EL (cell line): ENCODE data around the gene ZNF774.
"Not testable (repeated sequence)": the region's sequence is repeated elsewhere in the genome, so short reads cannot be mapped to it uniquely, and the experiment has no call there.

Experiments used
- DNase-seq: peaks from one replicate; pipeline ENCODE4 v3.0.0-alpha.2; 2016

The ZNF774 gene

DNA sequence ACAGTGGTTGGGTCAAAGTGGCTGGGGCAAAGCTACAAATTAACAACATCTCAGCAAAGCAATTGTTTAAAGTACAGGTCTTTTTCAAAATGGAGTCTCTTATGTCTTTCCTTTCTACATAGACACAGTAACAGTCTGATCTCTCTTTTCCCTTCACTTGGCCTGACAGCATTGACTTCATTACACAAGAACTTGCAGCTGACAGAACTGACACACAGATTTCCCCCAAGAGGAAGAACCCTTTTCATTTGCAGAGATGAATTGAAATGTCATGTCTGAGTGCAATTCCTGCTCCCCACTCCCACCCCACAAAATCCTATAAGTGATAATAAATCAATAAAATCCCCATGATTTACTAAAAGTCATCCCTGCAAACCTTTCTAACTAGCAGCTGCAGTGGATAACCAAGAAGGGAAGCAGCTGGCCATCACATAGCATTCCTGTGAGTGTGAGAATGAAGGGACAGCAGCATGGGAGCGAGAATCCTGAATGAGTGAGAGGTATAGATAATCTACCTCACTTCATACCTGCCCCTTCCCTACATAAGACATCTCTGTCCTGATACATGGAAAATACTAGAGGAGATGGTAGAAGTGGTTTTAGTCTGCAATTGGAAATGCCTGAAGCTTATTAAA lies 4.5 kb upstream of the ZNF774 start:
- not testable (repeated sequence) for DNase-seq

DNA sequence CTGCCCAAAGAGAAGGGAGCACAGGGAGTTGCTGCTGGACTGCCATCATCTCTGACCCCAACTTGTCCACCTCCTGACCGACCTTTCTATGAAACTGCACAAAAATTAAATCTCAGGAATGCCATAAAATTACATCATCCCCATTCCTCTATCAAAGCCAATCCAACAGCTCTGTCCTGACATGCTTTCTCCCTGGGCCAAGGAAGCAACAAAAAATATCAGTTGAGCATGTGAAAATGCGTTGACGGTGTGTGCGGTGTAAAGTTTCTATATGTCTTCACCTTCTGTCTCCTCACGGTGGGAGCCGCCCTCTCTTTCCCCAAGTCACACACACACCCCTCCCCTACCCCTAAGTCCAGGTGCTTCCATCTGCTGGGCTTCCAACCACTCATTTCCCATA lies 3.6 kb upstream of the ZNF774 start:
- no peak for DNase-seq

DNA sequence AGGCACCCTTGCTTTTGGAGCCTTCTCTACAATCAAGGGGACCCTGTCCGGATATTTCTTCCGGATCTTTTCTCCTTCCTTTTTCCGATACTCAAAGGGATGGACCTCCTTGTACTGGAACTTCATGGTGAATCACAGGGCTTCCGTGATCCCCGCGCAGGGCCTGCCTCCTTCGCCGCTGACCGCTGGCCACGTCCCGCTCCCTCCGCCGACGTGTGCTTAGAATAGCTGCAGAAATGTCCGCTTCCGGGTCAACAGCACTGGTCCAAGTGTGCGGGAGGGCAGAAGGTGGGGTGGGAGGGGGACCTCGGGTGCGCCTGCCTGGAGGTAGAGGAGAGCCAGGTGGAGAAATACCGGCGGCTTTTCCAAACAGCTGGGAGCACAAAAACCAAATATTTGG lies 3.0 kb upstream of the ZNF774 start:
- no peak for DNase-seq

- DNase-seq, result no peak
Observed at GRCh38 chr15:90349821-90350220, 2.3 kb upstream of the ZNF774 start.

DNA sequence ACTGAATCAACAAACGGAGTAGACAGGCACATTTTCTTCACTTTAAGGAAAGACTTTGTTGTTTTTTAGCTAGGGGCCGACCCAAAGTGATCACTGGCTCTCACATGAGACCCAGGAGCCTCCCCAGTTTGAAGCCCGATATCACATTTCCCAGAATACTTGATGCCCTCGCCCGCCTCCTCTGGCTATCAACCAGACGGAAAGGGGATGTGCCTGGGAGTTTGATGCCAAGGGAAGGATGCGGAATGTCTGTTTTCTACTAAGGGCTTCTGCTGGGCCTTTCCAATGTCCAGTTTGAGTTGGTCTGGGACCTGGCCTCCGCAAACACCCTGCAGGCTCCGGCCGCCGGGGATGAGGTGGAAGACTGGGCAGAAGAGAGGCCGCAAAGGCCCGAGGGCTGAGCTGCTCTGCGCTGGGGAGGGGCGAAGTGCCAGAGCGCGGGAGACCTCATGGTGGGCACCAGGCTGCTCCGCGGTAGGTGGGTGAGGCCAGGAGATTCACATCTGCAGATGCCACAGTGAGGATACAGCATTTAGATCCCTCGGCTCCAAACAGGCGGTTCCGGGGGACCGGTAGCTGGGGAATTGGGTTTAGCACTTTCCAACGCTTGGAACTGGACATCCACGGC lies 491 bp upstream of the ZNF774 start:
- DNase-seq, result no peak

- no peak for DNase-seq
Observed at GRCh38 chr15:90354986-90355385, 2.9 kb downstream of the ZNF774 start.

DNA sequence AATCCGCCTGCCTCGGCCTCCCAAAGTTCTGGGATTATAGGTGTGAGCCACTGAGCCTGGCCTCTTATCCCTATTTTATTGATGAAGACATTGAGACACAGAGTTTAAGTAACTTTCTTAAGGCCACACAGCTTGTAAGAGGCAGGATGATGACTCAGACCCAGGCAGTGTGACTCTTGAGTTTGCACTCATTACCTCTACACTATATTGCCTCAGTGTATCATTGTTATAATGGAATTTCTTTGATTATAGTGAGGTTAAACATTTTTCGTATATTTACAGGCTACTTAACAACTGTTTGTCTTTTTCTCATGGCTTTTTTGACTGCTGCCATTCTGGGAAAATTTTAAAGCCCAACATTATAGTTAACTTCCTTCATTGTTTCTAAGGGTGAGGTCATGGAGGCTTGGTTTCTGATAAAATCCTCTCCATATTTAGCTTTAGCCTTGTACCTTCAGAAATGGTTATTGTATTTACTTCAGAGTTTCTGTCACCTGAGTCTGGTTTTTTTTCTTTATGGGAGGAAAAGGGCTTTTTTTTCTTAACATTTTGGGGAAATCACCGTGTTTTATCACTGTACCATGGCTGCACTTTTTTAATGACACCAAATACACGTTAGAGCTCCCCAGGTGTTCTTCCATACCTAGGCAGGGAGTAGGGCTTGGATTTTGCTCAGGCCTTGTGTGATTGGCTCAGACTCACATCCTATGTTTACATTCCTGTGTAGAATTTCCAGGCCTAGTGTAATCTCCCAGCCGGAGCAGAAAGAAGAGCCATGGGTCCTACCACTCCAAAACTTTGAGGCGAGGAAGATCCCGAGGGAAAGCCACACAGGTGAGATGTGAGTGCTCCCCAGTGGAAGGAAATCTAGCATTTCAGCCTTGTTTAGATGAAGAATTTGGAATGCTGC lies 6.3 kb downstream of the ZNF774 start:
- DNase-seq, result peak; percentile 45

DNA sequence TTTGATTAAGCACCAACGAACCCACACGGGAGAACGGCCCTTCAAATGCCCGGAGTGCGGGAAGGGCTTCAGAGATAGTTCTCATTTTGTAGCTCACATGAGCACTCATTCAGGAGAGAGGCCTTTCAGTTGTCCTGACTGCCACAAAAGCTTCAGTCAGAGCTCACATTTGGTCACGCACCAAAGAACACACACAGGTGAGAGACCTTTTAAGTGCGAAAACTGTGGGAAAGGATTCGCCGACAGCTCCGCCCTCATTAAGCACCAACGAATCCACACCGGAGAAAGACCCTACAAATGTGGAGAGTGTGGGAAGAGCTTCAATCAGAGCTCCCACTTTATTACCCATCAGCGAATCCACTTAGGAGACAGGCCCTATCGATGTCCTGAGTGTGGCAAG lies 8.7 kb downstream of the ZNF774 start:
- no peak for DNase-seq

DNA sequence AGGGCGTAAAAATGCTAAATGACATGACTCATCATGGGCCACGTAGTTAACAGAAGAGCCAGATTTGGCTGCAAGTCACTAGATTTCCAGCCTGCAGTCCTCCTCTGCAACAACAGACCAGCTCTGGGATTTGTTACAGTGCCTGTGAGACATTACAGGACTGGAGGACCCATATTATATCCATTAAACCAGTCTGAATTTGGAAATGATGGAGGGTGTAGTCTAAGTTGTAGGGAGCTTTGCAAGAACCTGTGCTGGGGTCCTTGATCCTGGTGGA lies 10.8 kb downstream of the ZNF774 start:
- peak; percentile 81 for DNase-seq

DNA sequence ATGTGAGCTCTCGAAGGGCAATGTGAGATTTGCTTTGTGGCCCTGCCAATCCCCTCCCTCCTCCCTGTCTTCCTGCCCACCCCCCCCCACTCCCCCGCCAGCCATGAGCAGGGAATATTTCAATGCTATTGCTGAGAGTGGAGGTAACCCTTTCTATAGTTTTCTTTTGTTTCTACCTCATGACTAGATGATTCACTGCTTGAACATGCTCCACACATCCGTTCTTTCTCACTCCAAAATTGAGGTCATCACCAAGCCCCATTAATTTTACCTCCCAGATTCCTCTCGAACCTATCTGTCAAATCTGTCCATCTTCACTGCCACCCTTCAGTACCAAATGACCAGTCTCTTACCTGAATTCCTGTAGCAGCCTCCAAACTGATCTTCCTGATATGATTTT lies 12.2 kb downstream of the ZNF774 start:
- peak; percentile 80 for DNase-seq

DNA sequence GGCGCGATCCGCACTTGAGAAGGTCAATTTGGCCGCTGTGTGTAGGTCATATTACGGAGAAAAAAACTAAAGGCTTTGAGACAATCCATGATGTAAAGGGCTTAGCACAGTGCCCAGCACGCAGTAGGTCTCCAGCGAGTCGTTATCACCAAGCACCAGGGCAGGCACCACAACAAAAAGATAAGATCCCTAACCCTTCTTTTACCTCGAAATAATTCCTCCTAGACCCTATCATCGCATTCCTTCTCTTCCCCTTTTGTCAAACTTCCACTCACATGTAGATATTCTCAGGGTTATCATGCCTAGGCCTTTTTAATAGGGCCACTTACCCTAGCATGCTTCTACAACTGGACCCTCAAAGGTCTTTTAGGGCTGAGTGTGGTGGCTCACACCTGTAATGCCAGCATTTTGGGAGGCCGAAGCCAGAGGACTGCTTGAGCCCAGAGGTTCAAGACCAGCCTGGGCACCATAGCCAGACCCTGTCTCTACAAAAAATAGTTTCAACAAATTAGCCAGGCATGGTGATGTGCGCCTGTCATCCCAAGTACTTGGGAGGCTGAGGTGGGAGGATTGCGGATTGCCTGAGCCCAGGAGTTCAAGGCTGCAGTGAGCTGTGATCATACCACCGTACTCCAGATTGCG lies 13.5 kb downstream of the ZNF774 start:
- DNase-seq, result no peak

- DNase-seq, result no peak
Observed at GRCh38 chr15:90367576-90367975, 15.5 kb downstream of the ZNF774 start.

DNA sequence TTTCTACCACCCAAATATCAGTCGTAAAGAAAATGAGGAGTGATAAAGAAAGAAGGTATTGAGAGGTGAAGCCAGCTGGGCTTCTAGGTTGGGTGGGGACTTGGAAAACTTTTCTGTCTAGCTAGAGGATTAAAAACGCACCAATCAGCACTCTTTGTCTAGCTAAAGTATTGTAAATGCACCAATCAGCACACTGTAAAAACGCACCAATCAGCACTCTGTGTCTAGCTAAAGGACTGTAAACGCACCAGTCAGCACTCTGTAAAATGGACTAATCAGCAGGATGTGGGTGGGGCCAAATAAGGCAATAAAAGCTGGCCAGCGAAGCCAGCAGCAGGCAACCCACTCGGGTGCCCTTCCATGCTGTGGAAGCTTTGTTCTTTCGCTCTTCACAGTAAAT lies 23.0 kb downstream of the ZNF774 start:
- no peak for DNase-seq

- DNase-seq, result no peak
Observed at GRCh38 chr15:90376789-90377188, 24.7 kb downstream of the ZNF774 start.

GRCh38 chr15:90379263-90379662 lies 27.2 kb downstream of the ZNF774 start:
- no peak for DNase-seq

DNA sequence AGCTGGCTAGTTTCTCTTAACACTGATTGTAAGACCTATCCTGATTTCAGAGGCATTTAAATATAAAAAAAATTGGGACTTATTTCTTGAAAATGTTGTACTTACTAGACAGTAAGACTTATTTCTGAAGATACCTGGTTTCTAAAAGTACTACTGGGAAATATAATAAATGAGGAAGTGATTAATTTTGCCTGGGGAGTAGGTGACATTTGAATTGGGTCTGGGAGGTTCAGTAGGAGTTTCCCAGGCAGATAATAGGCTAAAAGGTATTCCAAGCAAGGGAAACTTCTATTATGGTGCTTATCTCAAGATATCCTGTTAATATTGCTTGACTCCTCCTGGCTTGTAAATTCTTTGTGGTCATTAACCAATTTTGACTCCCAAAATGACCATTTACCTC lies 29.4 kb downstream of the ZNF774 start:
- DNase-seq, result no peak

DNA sequence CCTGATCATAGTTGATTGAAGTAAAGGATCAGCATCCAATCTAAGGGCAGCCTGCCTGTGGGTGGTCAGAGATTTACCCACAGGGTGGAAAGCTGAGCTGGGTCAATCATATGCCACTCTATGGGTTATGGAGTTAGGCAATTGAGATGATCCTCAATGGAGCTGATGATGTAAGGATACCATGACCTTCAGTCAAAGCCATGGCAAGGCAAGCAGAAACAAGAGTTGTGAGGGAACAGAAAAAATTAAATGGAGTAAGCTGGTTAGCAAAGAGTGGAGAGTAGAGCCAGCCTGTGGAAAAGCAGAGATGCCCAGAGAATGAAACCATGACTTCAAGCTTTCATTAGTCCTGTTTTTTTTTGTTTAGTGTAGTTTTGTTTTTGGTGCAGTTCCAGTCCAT lies 30.2 kb downstream of the ZNF774 start:
- DNase-seq, result no peak

- no peak for DNase-seq
Observed at GRCh38 chr15:90386221-90386620, 34.1 kb downstream of the ZNF774 start.

DNA sequence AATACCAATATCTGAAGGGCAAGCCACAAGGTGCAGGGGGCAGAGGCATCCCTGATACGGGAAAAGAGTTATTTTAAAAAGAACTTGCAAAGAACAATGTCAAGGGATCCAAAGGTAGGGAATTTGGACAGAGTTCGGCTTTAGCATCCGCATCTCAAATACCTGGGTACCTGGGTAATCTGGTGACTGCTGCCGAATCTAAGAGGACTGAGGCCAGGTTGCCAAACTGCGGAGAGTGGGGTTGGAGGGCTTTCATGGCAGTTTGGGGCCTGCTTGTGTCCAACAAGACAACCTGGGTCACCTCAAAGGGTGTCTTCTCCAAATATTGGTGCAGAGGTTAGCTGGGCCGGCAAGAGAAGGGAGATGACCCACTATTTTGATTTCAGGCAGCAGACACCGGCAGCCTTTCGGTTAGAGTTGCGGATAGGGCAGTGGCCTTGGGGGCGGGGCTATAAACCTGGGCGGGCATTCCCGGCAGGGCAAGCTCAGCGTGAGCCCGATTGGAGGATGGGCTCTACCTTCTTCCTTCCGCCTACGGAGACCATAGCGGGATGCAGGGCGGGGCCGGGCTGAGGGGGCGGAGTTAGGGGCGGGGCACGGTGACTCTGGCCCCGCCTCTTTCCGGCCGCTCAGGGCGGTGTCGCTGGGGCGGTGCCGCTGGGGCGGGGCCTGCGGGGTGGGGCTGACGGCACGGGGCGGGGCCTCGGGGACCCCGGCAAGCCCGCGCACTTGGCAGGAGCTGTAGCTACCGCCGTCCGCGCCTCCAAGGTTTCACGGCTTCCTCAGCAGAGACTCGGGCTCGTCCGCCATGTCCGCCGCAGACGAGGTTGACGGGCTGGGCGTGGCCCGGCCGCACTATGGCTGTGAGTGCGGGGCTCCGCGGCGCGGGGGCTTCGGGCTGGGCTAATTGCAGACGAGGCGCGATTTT lies 35.7 kb downstream of the ZNF774 start, which contains the start of gene IQGAP1:
IQGAP1 (plus strand) TSS at position 709 of the 928 bp plus-strand sequence; CDS start at position 809, 100 bp downstream.
- peak; percentile 97 for DNase-seq

DNA sequence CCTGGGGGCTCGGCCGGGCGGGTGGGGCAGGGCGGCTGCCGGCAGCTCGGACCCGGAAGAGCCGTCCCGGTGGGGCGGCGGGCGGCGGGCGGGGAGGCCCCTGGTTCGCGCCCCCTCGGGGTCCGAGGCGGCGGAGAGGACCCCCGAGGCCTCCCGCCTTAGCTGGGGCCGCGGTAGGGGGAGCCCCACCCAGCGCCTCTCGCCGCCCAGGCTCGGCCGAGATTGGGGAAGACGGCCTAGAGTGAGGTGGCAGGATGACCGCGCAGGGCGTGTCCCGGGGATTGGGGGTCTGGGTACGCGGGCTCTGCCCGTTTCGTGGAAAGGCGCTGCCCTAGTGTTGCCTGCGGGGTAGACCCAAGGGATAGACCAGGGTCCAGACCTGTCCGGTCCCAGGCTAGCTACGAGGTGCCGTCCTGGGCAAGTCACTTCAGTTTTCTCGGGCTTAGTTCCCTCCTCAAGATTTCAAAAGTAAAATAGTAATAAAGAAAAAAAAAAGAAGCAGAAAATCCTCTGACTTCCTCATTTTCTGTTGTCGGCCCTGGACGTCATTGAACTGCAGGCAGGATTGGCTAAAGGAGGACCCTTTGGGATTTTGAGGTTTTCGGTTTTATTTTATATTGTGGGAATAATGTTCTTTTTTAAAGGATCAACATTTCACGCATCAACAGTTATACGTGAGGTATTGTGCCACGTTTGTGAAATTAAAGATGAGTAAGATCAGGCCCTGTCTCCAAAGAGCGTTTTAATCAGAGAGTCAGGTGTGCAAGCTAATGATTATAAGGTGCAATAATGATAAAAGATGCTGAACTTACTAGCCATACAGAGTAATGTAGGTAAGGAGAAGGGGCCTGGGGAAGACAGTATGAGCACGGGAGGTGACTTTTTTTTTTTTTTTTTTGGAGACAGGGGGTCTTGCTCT lies 36.6 kb downstream of the ZNF774 start:
- peak; percentile 64 for DNase-seq

DNA sequence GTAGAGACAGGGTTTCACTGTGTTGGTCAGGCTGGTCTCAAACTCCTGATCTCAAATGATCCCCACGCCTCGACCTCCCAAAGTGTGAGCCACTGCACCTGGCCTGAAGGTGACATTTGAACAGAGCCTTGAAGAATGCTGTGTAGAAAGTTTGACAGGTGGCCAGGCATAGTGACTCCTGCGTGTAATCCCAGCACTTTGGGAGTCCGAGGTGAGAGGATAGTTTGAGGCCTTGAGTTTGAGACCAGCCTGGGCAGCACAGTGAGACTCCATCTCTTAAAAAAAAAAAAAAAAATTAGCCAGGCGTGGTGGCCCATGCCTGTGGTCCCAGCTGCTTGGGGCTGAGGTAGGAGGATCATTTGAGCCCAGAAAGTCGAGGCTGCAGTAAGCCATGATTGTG lies 37.4 kb downstream of the ZNF774 start:
- DNase-seq, result no peak
